ENCODE data around the gene DNAJC22. TPM values are rescaled to one million over a fixed set of nuclear protein-coding genes. Genes with fewer than 3 reads are reported as not detected.
A peak's percentile ranks its signal among the peaks of the same experiment; 100 is the strongest.

Gene DNAJC22
- total and polyA plus RNA-seq, 2 of the 13 experiments (the other 11 are each of a cell fraction or from before 2014, with no cell fraction given), result 25.2 to 31.7 TPM

DNA sequence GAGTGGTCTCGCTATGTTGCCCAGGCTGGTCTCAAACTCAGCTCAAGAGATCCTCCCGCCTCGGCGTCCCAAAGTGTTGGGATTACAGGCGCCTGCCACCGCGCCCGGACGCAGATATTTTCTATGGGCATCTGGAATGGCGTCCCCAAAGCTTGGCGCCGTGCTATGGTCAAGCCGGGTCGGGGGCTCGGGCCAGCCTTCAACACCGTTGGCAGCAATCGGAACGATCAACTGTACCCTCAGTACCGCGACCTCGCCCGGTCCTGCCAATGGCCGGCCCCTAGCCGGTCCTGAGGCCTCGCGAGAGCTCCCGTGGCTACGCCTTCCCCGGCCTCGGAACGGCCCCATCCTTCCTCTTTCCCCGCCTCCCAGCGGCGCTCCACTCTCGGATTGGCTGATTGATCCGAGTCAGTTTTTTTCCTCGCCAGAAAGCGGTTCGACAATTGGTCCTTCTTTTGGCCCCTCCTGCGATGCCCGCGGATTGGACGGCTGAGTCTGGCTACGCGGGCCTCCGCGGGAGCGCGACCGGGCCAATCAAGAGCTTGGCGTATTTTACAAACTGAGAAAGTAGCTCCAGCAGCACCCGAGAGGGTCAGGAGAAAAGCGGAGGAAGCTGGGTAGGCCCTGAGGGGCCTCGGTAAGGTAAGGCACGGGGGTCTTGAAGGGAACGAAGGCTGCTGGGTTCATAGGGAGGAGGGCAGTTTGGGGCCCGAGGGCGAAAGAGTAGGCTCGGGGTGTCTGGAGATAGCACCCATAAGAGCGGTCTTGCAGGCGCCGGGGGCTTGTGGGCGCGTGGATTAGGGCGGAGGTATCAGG is 23.8 kb upstream of the DNAJC22 start, which contains the start of gene TROAP (continued):
- TF ChIP-seq, protein P1, sequence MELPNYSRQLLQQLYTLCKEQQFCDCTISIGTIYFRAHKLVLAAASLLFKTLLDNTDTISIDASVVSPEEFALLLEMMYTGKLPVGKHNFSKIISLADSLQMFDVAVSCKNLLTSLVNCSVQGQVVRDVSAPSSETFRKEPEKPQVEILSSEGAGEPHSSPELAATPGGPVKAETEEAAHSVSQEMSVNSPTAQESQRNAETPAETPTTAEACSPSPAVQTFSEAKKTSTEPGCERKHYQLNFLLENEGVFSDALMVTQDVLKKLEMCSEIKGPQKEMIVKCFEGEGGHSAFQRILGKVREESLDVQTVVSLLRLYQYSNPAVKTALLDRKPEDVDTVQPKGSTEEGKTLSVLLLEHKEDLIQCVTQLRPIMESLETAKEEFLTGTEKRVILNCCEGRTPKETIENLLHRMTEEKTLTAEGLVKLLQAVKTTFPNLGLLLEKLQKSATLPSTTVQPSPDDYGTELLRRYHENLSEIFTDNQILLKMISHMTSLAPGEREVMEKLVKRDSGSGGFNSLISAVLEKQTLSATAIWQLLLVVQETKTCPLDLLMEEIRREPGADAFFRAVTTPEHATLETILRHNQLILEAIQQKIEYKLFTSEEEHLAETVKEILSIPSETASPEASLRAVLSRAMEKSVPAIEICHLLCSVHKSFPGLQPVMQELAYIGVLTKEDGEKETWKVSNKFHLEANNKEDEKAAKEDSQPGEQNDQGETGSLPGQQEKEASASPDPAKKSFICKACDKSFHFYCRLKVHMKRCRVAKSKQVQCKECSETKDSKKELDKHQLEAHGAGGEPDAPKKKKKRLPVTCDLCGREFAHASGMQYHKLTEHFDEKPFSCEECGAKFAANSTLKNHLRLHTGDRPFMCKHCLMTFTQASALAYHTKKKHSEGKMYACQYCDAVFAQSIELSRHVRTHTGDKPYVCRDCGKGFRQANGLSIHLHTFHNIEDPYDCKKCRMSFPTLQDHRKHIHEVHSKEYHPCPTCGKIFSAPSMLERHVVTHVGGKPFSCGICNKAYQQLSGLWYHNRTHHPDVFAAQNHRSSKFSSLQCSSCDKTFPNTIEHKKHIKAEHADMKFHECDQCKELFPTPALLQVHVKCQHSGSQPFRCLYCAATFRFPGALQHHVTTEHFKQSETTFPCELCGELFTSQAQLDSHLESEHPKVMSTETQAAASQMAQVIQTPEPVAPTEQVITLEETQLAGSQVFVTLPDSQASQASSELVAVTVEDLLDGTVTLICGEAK (IDR thresholded peaks at IDR 0.05), result no peak
- TF ChIP-seq, protein P1 (CRISPR knock-in tag; IDR thresholded peaks at IDR 0.05), result peak; percentile 37
- TF ChIP-seq TBL1XR1 (IDR thresholded peaks at IDR 0.05; ENCODE audit: borderline replicate concordance, low read length, partially characterized antibody) (no peak), ZNF317 (CRISPR knock-in tag; IDR thresholded peaks at IDR 0.05) (peak; percentile 37; the same call in 1 of the 2 replicates), POLR2G (IDR thresholded peaks at IDR 0.05; ENCODE audit: low read depth, low read length) (peak; percentile 91), MAF1 (CRISPR knock-in tag; IDR thresholded peaks at IDR 0.05; ENCODE audit: borderline replicate concordance) (no peak), EZH2 (conservative IDR thresholded peaks at IDR 0.05; ENCODE audit: low read depth, low read length) (no peak), PTBP1 (IDR thresholded peaks at IDR 0.05; ENCODE audit: low read depth, low read length, poor library complexity, severe bottlenecking) (peak; percentile 12), MIER3 (CRISPR knock-in tag; IDR thresholded peaks at IDR 0.05; ENCODE audit: borderline replicate concordance) (peak; percentile 38; the same call in 1 of the 2 replicates), TEAD3 (CRISPR knock-in tag; optimal IDR thresholded peaks at IDR 0.05; ENCODE audit: borderline replicate concordance) (no peak), CREM (IDR thresholded peaks at IDR 0.05) (peak; percentile 84), CREM (CRISPR knock-in tag; IDR thresholded peaks at IDR 0.05) (no peak), ETV5 (CRISPR knock-in tag; IDR thresholded peaks at IDR 0.05; ENCODE audit: borderline replicate concordance) (0 out of 2 replicates have a peak, but pooled peaks have one; percentile 4), ZNF256 (CRISPR knock-in tag; conservative IDR thresholded peaks at IDR 0.05) (0 out of 2 replicates have a peak, but pooled peaks have one; percentile 23), SIX1 (CRISPR knock-in tag; IDR thresholded peaks at IDR 0.05; ENCODE audit: borderline replicate concordance) (no peak), BORCS8-MEF2B (CRISPR knock-in tag; IDR thresholded peaks at IDR 0.05) (peak; percentile 84)
- TF ChIP-seq, protein P2, sequence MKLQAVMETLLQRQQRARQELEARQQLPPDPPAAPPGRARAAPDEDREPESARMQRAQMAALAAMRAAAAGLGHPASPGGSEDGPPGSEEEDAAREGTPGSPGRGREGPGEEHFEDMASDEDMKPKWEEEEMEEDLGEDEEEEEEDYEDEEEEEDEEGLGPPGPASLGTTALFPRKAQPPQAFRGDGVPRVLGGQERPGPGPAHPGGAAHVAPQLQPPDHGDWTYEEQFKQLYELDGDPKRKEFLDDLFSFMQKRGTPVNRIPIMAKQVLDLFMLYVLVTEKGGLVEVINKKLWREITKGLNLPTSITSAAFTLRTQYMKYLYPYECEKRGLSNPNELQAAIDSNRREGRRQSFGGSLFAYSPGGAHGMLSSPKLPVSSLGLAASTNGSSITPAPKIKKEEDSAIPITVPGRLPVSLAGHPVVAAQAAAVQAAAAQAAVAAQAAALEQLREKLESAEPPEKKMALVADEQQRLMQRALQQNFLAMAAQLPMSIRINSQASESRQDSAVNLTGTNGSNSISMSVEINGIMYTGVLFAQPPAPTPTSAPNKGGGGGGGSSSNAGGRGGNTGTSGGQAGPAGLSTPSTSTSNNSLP (IDR thresholded peaks at IDR 0.05; ENCODE audit: low read depth, low read length), result no peak
- TF ChIP-seq, protein P3, sequence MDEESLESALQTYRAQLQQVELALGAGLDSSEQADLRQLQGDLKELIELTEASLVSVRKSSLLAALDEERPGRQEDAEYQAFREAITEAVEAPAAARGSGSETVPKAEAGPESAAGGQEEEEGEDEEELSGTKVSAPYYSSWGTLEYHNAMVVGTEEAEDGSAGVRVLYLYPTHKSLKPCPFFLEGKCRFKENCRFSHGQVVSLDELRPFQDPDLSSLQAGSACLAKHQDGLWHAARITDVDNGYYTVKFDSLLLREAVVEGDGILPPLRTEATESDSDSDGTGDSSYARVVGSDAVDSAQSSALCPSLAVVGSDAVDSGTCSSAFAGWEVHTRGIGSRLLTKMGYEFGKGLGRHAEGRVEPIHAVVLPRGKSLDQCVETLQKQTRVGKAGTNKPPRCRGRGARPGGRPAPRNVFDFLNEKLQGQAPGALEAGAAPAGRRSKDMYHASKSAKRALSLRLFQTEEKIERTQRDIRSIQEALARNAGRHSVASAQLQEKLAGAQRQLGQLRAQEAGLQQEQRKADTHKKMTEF (CRISPR knock-in tag; IDR thresholded peaks at IDR 0.05), result peak; percentile 74; the same call in 1 of the 2 replicates
